NCI-H2029 (cell line): ENCODE data around the gene MAT2B.

Experiments used
- DNase-seq: peaks from one replicate; lab custom pipeline; 2025; lab: John Stamatoyannopoulos, UW

MAT2B gene

GRCh38 chr5:163505368-163506094 lies at the start of gene MAT2B:
Gene MAT2B (plus strand): TSS chr5:163505619. CDS start chr5:163505687, 68 bp downstream.
- peak; percentile 93 for DNase-seq

GRCh38 chr5:163456029-163456589 lies 49.3 kb upstream of the MAT2B start:
- DNase-seq, result no peak

DNA sequence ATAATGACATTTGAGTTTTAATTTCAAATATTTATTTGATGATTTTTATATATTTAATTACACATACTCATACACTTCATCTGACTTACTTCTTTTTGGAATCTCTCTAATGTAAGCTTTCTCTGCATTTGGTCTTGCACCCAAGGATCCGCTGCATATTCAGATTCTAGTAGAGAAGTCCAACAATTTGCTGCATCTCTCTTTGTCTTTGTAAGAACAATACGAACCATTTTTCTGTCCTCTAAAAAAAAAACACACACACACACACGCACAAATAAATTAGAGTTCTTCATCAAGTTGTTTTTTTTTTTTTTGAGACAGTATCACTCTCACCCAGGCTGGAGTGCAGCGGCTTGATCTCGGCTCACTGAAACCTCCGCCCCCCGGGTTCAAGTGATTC lies 48.6 kb upstream of the MAT2B start:
- DNase-seq, result no peak

GRCh38 chr5:163458778-163459385 lies 46.5 kb upstream of the MAT2B start:
- DNase-seq, result no peak

- DNase-seq, result no peak
Measured at GRCh38 chr5:163459462-163459818, 46.0 kb upstream of the MAT2B start.

GRCh38 chr5:163459819-163460561 lies 45.4 kb upstream of the MAT2B start, which contains the start of gene NUDCD2:
Gene NUDCD2 (minus strand): TSS chr5:163460102. CDS start chr5:163460050, 52 bp downstream.
- DNase-seq, result peak; percentile 98

DNA sequence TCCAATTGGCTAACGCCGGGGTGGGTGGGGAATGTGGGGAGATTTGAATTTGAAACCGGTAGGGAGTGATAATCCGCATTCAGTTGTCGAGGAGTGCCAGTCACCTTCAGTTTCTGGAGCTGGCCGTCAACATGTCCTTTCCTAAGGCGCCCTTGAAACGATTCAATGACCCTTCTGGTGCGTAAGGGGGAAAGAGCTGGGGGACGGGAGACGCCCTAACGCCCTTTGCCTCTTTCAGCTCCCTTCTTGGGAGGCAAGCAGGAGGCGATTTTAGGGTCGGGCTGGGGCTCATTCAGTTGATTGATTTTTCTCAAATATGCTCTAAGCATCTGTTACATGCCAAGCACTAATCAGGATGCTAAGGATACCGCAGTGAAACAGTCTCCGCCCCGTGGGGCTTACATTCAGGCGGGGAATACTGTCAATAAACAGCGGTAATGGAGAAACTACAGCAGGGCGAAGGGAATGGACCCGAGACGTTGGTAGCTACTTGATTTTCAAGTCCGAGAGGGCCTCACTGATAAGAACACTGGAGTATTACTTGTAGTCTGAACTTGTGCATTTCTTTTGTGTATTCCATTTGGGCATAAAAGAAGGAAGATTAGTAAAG lies 44.8 kb upstream of the MAT2B start, which contains the start of gene HMMR:
TSS of gene HMMR (plus strand) at position 71 of the 610 bp plus-strand sequence. CDS start at position 132, 61 bp downstream.
- DNase-seq, result peak; percentile 55

DNA sequence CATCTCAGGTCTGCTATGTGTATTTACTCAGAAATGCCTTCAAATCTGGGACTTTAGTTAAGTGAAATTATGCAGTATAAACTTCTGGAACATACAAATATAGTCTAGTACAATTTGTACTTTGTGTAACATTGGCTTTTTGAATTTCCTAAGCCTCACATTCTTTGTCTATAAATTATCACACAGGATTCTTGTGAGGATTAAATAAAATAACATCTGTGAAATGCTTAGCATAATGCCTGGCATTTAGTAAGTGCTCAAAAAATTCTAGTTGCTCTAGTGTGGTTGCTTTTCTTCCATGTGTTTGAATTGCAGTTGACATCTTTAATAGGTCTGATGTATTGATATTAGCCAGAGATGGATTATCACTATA lies 42.4 kb upstream of the MAT2B start:
- DNase-seq, result no peak

DNA sequence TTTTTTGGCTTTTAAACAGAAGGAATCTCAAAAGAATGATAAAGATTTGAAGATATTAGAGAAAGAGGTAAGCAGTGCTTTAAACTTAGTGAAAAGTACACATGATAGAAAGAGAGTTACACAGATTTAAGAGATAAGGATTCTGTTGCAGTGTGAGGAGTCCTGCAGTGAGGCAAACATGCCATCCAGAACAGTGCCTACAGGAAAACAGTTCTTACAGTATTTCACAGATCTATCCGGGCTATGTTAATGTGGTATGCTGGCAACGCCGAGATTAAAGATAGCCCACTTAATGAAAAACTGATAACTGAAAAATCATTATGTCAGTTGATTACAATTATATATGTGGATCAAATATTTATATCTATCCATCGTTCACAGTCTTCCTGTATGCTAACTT lies 37.7 kb upstream of the MAT2B start:
- no peak for DNase-seq

DNA sequence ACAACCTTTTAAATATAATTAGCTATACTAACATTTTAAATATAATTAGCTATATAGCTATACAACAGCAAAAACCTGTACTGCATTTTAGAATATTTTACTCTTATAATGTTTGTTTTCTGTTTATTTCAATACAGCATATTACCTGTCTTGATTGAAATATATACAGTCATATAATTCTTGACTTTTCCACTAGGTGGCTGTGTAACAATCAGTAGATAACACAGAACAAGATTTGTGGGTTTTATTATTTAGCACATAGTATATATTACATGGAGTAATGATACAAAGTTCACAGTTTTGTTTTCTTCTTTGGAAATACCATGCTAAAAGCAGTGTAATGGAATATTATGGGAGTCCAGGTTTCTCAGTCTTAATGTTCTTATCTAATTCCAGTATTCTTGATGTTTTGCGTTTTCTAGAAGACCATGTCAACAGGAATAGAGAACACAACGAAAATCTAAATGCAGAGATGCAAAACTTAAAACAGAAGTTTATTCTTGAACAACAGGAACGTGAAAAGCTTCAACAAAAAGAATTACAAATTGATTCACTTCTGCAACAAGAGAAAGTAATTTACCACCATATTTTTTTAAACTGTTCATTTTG lies 31.7 kb upstream of the MAT2B start:
- no peak for DNase-seq

GRCh38 chr5:163475411-163475810 lies 30.0 kb upstream of the MAT2B start:
- no peak for DNase-seq

GRCh38 chr5:163478126-163478981 lies 27.1 kb upstream of the MAT2B start:
- DNase-seq, result no peak

DNA sequence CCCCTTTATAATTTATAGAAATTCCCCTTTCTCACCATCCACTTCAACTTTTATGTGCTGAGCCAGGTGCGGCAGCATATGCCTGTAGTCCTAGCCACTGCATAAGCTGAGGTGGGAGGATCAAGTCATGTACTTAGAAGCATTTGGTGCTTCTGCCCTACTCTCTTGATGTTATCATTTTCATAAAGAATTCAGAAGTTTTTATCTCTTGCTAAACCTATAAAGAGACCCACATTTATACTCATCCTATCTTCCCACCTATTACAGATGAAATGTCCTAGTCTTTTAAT lies 26.5 kb upstream of the MAT2B start:
- no peak for DNase-seq

DNA sequence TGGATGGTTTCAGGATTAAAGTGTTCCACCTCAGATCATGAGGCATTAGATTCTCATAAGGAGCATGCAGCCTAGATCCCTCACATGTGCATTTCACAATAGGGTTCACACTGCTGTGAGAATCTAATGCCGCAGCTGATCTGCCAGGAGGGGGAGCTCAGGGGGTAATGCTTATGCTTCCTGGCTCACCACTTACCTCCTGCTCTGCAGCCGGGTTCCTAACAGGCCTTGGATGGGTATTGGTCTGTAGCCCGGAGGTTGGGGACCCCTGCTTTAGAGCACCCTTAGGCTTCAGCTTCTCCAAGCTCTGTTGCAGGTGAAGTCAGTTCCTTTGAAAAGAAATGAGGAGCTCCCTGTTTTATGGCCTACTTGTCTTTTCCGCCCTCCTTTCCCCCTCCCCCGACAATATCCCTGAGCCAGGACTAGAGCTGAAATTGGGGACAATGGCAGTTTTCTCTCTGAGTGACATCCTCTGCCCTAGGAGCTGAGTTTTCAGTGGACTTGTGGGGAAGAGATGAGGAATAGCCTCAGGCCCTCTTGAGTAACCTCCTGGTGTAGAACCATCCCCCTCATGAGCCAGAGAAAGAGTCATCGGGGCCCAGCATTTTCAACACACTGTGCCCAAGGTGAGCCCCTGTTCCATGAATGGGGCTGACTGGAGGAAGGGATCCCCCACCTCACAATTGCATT lies 16.2 kb upstream of the MAT2B start:
- DNase-seq, result no peak

GRCh38 chr5:163489745-163490075 lies 15.7 kb upstream of the MAT2B start:
- no peak for DNase-seq

DNA sequence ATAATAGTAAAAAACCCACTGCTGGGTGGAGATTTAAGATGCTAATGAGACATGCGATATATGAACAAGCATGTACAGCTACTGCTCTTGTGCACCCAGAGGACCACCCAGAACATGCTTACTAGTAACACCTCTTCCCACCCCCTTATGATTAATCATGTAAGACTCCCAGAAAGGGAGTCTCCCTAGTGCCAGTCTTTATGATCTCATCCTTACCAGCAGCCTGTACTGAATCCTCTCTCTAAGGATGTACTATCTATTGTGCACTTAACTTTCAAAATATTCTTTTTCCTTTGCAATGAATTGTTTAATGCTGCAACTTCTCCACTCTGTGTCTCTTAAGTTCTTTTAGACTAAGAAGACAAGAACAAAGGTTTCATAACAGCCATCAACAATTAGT lies 9.1 kb upstream of the MAT2B start:
- DNase-seq, result no peak

DNA sequence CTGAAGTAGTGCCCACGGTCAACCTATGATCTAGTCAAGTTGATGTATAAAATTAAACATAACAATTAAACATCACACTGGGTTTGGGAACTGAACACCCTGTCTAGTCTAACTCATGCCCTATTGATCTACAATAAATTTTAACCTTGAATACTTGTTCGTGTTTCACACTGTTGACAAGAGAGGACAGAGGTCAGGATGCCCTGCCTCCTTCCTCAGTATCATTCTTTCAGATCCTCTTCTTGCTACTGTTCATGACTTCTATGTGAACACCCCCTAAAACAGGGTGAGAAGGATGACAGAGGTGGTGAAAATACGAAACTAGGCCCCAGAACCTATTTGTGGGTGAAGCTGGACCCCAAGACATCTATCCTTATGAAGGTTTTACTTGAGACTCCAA lies 8.1 kb upstream of the MAT2B start:
- no peak for DNase-seq

DNA sequence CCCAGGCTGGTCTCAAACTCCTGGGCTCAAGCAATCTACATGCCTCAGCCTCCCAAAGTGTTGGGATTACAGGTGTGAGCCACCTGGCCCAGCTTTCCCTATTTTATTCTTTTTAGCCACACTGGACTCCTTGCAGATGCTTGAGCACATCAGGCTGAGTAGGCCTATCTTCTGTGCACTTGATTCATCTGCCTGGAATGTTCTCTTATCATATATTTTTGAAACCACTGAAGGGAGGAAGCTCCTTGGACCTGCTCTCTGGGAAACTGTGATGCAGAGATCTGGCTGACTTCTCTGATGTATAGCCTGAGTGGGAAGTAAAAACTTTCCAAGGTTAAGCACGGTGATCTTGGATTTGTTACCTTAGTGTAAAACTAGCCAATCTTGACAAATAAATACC lies 6.5 kb upstream of the MAT2B start:
- DNase-seq, result no peak

DNA sequence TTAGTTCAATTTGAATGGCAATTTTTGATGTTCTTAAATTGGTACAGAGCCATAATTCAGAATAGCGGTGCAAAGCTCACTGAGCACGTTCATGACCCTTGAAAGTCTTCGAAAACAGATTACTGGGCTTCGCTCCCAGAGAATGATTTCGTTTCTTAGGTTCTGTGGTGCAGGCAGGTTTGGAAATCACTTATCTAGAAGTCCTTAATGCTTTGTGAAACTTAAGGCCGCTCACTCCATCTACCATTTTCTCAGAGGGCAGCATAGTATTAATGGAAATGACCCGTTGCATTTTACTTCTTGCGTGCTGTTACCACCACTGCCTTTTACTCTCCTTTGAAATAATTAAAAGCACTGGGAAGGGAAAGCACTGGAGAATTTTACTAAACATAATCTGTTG lies 2.9 kb upstream of the MAT2B start:
- DNase-seq, result no peak
